CD4-positive, alpha-beta memory T cell (primary cell): ENCODE data around the gene CHD5. TPM values are rescaled to one million over a fixed set of nuclear protein-coding genes. Genes with fewer than 3 reads are reported as not detected.
A peak's percentile ranks its signal among the peaks of the same experiment; 100 is the strongest.

Experiments
- CTCF ChIA-PET: fragments of 350-600 bp; sonication (Branson Sonifier 250); formaldehyde crosslinking; loops from one replicate; lab custom pipeline; 2021; ENCODE audit warnings: inconsistent platforms; ENCODE audit not compliant: partially characterized antibody; lab: Charles Lee
- POLR2A ChIA-PET: fragments of 350-600 bp; sonication (Branson Sonifier 250); formaldehyde crosslinking; loops from one replicate; lab custom pipeline; 2021; ENCODE audit not compliant: partially characterized antibody; lab: Charles Lee
- DNase-seq, 5 donors: peaks; one replicate each; pipeline versions ENCODE4 v3.0.0 to v3.0.0-alpha.2; 2020 to 2022; ENCODE audit warnings: mixed read lengths in 1 of 5
- H3K27ac ChIP-seq: one replicate; pipeline ENCODE4 v1.7.0; 2013; ENCODE audit warnings: low read depth, low read length
- H3K27me3 ChIP-seq: 2 replicates; pipeline ENCODE4 v1.7.0; 2013; ENCODE audit warnings: mild to moderate bottlenecking, low read length, moderate library complexity; ENCODE audit not compliant: insufficient read depth
- H3K36me3 ChIP-seq: 2 replicates; pipeline ENCODE4 v1.7.0; 2013; ENCODE audit warnings: mild to moderate bottlenecking, low read length, moderate library complexity; ENCODE audit not compliant: insufficient read depth
- H3K4me1 ChIP-seq: 2 replicates; pipeline ENCODE4 v1.7.0; 2013; ENCODE audit warnings: mild to moderate bottlenecking, low read length, moderate library complexity; ENCODE audit not compliant: insufficient read depth
- H3K4me3 ChIP-seq, 2 donors: one replicate each; pipeline ENCODE4 v1.7.0; 2013; ENCODE audit warnings: low read length in 2 of 2, mild to moderate bottlenecking in 1 of 2
- H3K9me3 ChIP-seq, 2 donors: one replicate each; pipeline ENCODE4 v1.7.0; 2013; ENCODE audit warnings: low read length in 2 of 2, control low read depth in 1 of 2; ENCODE audit not compliant: control insufficient read depth in 1 of 2
- H3K27ac Mint-ChIP-seq, 7 donors: one replicate each; pipeline ENCODE4 v1.8.0; 2020 to 2021; ENCODE audit warnings: mixed read lengths in 7 of 7, mild to moderate bottlenecking in 6 of 7, inconsistent platforms in 3 of 7, moderate library complexity in 3 of 7
- H3K27me3 Mint-ChIP-seq, 2 donors: one replicate each; pipeline ENCODE4 v1.8.0; 2020 to 2021; ENCODE audit warnings: mixed read lengths in 2 of 2
- H3K36me3 Mint-ChIP-seq, 2 donors: one replicate each; pipeline ENCODE4 v1.8.0; 2020 to 2021; ENCODE audit warnings: mixed read lengths in 2 of 2, inconsistent platforms in 1 of 2, mild to moderate bottlenecking in 1 of 2
- H3K4me1 Mint-ChIP-seq, 4 donors: one replicate each; pipeline ENCODE4 v1.8.0; 2020 to 2021; ENCODE audit warnings: mixed read lengths in 4 of 4, mild to moderate bottlenecking in 1 of 4
- H3K4me3 Mint-ChIP-seq, 8 donors: one replicate each; pipeline ENCODE4 v1.8.0; 2020 to 2021; ENCODE audit warnings: mixed read lengths in 8 of 8, mild to moderate bottlenecking in 7 of 8, moderate library complexity in 6 of 8, inconsistent platforms in 3 of 8
- H3K9me3 Mint-ChIP-seq, 8 donors: one replicate each; pipeline ENCODE4 v1.8.0; 2020 to 2021; ENCODE audit warnings: mixed read lengths in 8 of 8, mild to moderate bottlenecking in 5 of 8, inconsistent platforms in 3 of 8, moderate library complexity in 1 of 8
- intact Hi-C: fragments of 100-400 bp; cut with micrococcal nuclease; formaldehyde crosslinking; loops from one replicate; pipeline ENCODE4 v1.15.1; 2023
- polyA plus RNA-seq, 2 donors: library from polyadenylated mRNA; unstranded; fragments of 300-500 nt; fragmentation: Illumina TruSeq; gene quantifications; one replicate each; pipeline ENCODE4 v1.2.3, GENCODE V29; 2021
- total RNA-seq, 2 experiments: library from RNA; stranded (reverse); gene quantifications; one replicate each; pipeline ENCODE4 v1.2.3, GENCODE V29; 2021

Gene CHD5
- total RNA-seq (under 1 TPM; 0.06 to 0.17 TPM), polyA plus RNA-seq (not detected)

DNA sequence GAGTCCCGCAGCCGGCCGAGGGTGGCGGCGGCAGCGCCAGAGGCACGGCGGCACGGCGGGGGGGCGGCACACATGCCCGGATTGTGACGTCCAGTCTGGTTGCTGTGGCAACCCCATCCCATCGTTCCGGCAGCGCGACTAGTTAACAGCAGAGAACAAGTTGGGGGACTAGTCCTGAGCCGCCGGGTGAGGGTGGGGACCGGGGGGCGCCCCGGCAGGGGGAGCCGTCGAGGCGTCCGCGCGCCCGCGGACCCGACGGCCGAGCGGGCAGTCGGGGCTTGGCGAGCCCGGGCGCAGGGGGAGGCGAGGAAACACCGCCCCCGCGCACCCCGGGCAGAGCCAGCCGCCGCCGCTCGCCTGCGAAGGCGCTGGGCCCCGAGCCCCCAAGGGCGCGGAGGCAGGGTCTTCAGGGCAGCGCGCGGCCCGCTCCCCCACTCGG lies at the start of gene CHD5:
Gene CHD5, minus strand, starts transcription at position 54 of the 439 bp plus-strand sequence. CDS start 298 bp downstream, outside the sequence.
- peak in 2 of 5 donors; percentile 9 to 54 for DNase-seq
- Histone ChIP-seq H3K9me3 (no peaks in the 10 kb centered on the region), H3K36me3 (no peaks in the 10 kb centered on the region), H3K4me3 (no peak within 1 kb of the TSS), H3K4me1 (peaks cover 17% of the 10 kb centered on the region), H3K27ac (no peak within 1 kb of the TSS), H3K27me3 (peaks cover 3% of the 10 kb centered on the region)
- peak within 1 kb of the TSS in 1 of 7 donors; percentile 47 for H3K27ac Mint-ChIP-seq
- CTCF ChIA-PET: interaction anchor here (1.0 to 1.5 kb wide), 3 partner anchors 24 to 58 kb away, joined by 3 to 4 read pairs (median 3); no protein-coding TSS in a partner anchor
- intact Hi-C loops: no loop called here
- H3K27me3 Mint-ChIP-seq: peaks cover 27 to 35% of the 10 kb centered on the region in 2 donors
- no peaks in the 10 kb centered on the region for H3K9me3 Mint-ChIP-seq
- H3K4me1 Mint-ChIP-seq: peaks cover 9 to 42% (median 30%) of the 10 kb centered on the region in 4 donors
- H3K36me3 Mint-ChIP-seq: peaks cover 6 to 11% of the 10 kb centered on the region in 2 donors
- POLR2A ChIA-PET: no interaction called here
- H3K4me3 Mint-ChIP-seq: peak within 1 kb of the TSS; percentile 54 to 82 (median 67)

DNA sequence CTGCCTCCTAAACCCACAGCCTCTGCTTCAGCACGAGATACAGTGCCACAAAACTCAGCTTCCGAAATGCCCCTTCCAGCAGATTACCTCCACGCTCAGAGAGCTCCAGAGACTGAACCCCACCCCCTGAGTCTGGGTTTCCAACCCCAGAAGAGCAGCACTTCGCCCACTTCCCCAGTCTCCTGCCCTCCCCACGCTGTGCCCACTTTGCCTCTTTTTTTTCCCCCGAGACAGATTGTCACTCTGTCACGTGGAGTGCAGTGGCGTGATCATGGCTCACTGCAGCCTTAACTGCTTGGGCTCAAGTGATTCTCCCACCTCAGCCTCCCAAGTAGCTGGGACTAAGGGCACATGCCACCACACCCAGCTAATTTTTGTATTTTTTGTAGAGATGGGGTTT lies 45.5 kb upstream of the CHD5 start:
- Histone ChIP-seq H3K27ac (no peak overlapping the region), H3K36me3 (peaks cover 30% of the 10 kb centered on the region), H3K4me1 (no peaks in the 10 kb centered on the region), H3K4me3 (no peak overlapping the region), H3K9me3 (no peaks in the 10 kb centered on the region), H3K27me3 (no peaks in the 10 kb centered on the region)
- Mint-ChIP-seq H3K27ac (no peak overlapping the region), H3K4me1 (peaks cover 0 to 5% (median 2%) of the 10 kb centered on the region in 4 donors), H3K4me3 (no peak overlapping the region), H3K36me3 (peaks cover 36 to 53% of the 10 kb centered on the region in 2 donors), H3K27me3 (no peaks in the 10 kb centered on the region), H3K9me3 (peaks cover 0 to 1% (median 0%) of the 10 kb centered on the region in 8 donors)
- ChIA-PET POLR2A (no interaction called here), CTCF (interaction anchor here (0.6 kb wide), 1 partner anchor 50 kb away, joined by 5 read pairs; no protein-coding TSS in a partner anchor)
- no peak for DNase-seq
- intact Hi-C loops: no loop called here

DNA sequence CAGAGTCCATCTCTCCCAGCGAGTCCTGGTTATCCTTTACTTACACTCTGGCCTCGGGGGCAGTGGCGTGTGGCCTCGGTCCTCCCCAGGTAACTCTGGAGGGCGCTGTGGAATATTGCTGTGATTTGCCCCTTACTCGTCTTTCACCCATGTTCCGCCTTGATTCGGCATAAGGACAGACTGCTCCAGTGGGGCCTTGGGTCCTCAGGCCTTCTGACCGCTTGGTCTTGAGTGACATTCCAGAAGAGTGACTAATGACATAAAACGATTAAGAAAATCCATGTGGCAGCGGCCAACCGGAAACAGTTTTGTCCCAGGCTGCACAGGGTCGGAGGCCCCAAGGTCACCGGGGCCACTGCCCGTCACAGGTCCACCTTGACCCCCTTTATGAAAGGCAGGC lies 44.6 kb upstream of the CHD5 start:
- H3K4me1 Mint-ChIP-seq: peaks cover 0 to 5% (median 2%) of the 10 kb centered on the region in 4 donors
- peaks cover 0 to 1% (median 0%) of the 10 kb centered on the region in 8 donors for H3K9me3 Mint-ChIP-seq
- H3K4me3 ChIP-seq: no peak overlapping the region
- no peaks in the 10 kb centered on the region for H3K27me3 ChIP-seq
- no peak overlapping the region for H3K27ac Mint-ChIP-seq
- H3K4me3 Mint-ChIP-seq: no peak overlapping the region
- ChIA-PET POLR2A (no interaction called here), CTCF (no interaction called here)
- intact Hi-C loops: no loop called here
- DNase-seq: no peak
- no peaks in the 10 kb centered on the region for H3K9me3 ChIP-seq
- peaks cover 30% of the 10 kb centered on the region for H3K36me3 ChIP-seq
- peaks cover 35 to 52% of the 10 kb centered on the region in 2 donors for H3K36me3 Mint-ChIP-seq
- H3K4me1 ChIP-seq: no peaks in the 10 kb centered on the region
- no peak overlapping the region for H3K27ac ChIP-seq
- no peaks in the 10 kb centered on the region for H3K27me3 Mint-ChIP-seq

DNA sequence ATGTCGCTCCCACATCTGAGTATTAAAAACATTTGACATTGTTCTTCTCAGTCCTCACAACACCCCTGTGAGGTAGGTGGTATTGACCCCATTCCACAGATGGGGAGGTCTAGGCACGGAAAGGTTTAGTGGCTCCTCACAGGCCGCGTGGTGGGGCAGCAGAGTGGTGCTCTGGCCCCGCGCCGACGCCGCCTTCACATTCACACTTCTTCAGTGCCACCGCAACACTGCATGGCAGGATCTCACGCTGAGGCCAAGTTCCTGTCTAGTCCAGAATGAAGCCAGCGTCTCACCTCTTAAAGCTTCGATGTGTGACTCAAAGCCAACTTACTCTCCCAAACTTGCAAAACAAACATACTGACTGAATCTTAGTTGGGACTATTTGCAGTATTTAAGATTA lies 43.5 kb upstream of the CHD5 start:
- Histone ChIP-seq H3K4me1 (no peaks in the 10 kb centered on the region), H3K4me3 (no peak overlapping the region), H3K27ac (no peak overlapping the region), H3K9me3 (no peaks in the 10 kb centered on the region), H3K27me3 (no peaks in the 10 kb centered on the region), H3K36me3 (peaks cover 30% of the 10 kb centered on the region)
- H3K36me3 Mint-ChIP-seq: peaks cover 33 to 52% of the 10 kb centered on the region in 2 donors
- H3K27me3 Mint-ChIP-seq: no peaks in the 10 kb centered on the region
- H3K4me3 Mint-ChIP-seq: no peak overlapping the region
- H3K4me1 Mint-ChIP-seq: peaks cover 0 to 5% (median 2%) of the 10 kb centered on the region in 4 donors
- peaks cover 0 to 1% (median 0%) of the 10 kb centered on the region in 8 donors for H3K9me3 Mint-ChIP-seq
- H3K27ac Mint-ChIP-seq: no peak overlapping the region
- ChIA-PET POLR2A (no interaction called here), CTCF (interaction anchor here (1.2 kb wide), 1 partner anchor 43 kb away, joined by 3 read pairs; no protein-coding TSS in a partner anchor)
- no peak for DNase-seq
- intact Hi-C loops: no loop called here

DNA sequence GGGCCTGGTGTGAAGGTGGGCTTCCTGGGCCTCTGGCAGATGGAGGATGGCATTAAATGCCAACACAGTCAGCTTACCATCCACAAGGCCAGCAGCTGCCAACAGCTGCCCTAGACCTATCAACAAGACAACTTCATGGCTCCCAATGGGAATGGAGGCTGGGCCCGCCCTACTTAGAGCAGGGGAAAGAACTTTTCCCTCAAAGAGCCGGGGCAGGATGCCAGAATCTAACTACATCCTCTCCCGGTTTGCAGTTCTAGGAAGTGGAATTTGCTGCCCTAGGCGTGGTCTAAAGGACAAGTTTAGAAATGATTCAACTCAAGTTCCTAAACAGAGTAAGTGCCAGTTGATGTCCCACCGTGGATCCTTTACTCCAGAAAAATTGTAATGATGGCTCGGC lies 42.5 kb upstream of the CHD5 start:
- Histone ChIP-seq H3K4me1 (no peaks in the 10 kb centered on the region), H3K27me3 (no peaks in the 10 kb centered on the region), H3K36me3 (peaks cover 30% of the 10 kb centered on the region), H3K4me3 (no peak overlapping the region), H3K9me3 (no peaks in the 10 kb centered on the region), H3K27ac (no peak overlapping the region)
- ChIA-PET POLR2A (no interaction called here), CTCF (no interaction called here)
- Mint-ChIP-seq H3K27me3 (no peaks in the 10 kb centered on the region), H3K9me3 (peaks cover 0 to 1% (median 0%) of the 10 kb centered on the region in 8 donors), H3K4me1 (peaks cover 0 to 5% (median 2%) of the 10 kb centered on the region in 4 donors), H3K27ac (no peak overlapping the region), H3K4me3 (no peak overlapping the region), H3K36me3 (peaks cover 33 to 52% of the 10 kb centered on the region in 2 donors)
- intact Hi-C loops: no loop called here
- DNase-seq: no peak

DNA sequence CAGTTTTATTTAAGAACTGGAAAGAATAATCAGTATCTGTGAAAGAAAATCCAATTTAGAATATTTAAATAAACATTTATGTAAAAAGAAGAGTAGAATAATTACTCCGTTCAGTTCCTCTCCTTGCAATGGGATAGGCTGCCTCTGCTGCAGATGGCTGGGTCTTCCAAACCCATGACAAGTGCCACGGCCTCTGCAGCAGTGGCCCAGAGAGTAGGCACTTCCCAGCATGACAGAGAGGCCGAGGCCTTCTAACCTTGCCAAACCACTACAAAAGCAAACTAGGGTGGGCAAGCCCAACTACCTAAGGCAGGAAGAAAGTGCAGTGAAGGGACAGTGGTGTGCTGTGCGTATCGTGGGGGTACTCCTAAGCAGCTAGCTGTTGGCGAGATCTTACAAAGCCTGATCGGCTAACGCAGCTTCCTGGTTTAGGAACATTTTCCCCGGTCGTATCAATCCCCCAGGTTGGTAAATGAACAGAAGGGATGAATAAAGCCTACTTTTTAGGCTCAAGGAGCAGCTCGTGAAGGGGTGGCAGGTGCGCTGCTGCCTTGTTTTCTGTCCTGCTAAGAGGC lies 41.2 kb upstream of the CHD5 start:
- no peaks in the 10 kb centered on the region for H3K9me3 ChIP-seq
- POLR2A ChIA-PET: no interaction called here
- no peaks in the 10 kb centered on the region for H3K4me1 ChIP-seq
- Mint-ChIP-seq H3K27ac (peak overlapping the region in 1 of 7 donors; percentile 53), H3K9me3 (peaks cover 0 to 1% (median 0%) of the 10 kb centered on the region in 8 donors), H3K36me3 (peaks cover 24 to 41% of the 10 kb centered on the region in 2 donors), H3K4me1 (peaks cover 0 to 2% (median under 1%) of the 10 kb centered on the region in 4 donors), H3K4me3 (no peak overlapping the region), H3K27me3 (no peaks in the 10 kb centered on the region)
- CTCF ChIA-PET: interaction anchor here (1.8 kb wide), 1 partner anchor 17 kb away, joined by 5 read pairs; no protein-coding TSS in a partner anchor
- no peak for DNase-seq
- peaks cover 30% of the 10 kb centered on the region for H3K36me3 ChIP-seq
- no peak overlapping the region for H3K27ac ChIP-seq
- intact Hi-C loops: no loop called here
- H3K27me3 ChIP-seq: no peaks in the 10 kb centered on the region
- no peak overlapping the region for H3K4me3 ChIP-seq

DNA sequence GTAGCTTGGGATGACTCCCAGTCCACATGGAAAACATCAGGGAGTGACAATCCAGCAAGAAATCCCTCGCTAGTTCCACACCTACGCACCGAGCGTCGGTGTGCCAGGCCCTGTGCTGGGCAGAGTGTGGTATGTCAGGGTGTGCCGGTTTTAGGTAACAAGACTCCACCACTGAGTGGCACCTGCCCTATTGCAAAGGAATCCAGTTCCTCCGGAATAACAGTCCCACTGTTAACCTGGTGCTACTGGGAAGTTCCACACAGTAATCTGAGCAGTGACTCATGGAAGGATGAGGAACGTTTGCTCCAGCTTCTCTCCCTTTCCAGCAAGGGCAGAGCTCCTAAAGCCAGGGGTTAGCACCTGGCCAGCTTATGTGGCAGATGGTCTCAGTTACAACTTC lies 40.1 kb upstream of the CHD5 start:
- H3K4me1 ChIP-seq: no peaks in the 10 kb centered on the region
- Mint-ChIP-seq H3K27me3 (no peaks in the 10 kb centered on the region), H3K9me3 (peaks cover 0 to 1% (median 0%) of the 10 kb centered on the region in 8 donors), H3K36me3 (peaks cover 16 to 30% of the 10 kb centered on the region in 2 donors), H3K4me1 (peaks cover 0 to 4% (median 3%) of the 10 kb centered on the region in 4 donors), H3K4me3 (no peak overlapping the region), H3K27ac (no peak overlapping the region)
- no peak overlapping the region for H3K27ac ChIP-seq
- intact Hi-C loops: no loop called here
- no peaks in the 10 kb centered on the region for H3K27me3 ChIP-seq
- ChIA-PET POLR2A (no interaction called here), CTCF (interaction anchor here (0.8 to 1.8 kb wide), 3 partner anchors 12 to 27 kb away, joined by 3 to 5 read pairs (median 3); no protein-coding TSS in a partner anchor)
- no peaks in the 10 kb centered on the region for H3K9me3 ChIP-seq
- DNase-seq: no peak
- peaks cover 25% of the 10 kb centered on the region for H3K36me3 ChIP-seq
- H3K4me3 ChIP-seq: no peak overlapping the region
